Astrocyte of the spinal cord (primary cell): ENCODE data around the gene ISG20L2.

Source experiments
- DNase-seq: peaks from one replicate; pipeline ENCODE4 v3.0.0; 2011; ENCODE audit warnings: low read depth, low spot score
- H3K4me3 ChIP-seq: 2 replicates; pipeline ENCODE4 v1.5.1; 2011; ENCODE audit warnings: low read depth, mild to moderate bottlenecking, low read length, moderate library complexity
- in situ Hi-C: cut with HindIII; loops from 2 replicates; pipeline ENCODE4 v1.10.0; 2017; ENCODE audit warnings: low sequenced_read_pairs
- TF ChIP-seq, protein P1 (sequence below): IDR thresholded peaks from 2 replicates; pipeline ENCODE4 v1.5.1; 2012; ENCODE audit warnings: low read depth, mild to moderate bottlenecking, low read length, inconsistent platforms

The ISG20L2 gene

DNA sequence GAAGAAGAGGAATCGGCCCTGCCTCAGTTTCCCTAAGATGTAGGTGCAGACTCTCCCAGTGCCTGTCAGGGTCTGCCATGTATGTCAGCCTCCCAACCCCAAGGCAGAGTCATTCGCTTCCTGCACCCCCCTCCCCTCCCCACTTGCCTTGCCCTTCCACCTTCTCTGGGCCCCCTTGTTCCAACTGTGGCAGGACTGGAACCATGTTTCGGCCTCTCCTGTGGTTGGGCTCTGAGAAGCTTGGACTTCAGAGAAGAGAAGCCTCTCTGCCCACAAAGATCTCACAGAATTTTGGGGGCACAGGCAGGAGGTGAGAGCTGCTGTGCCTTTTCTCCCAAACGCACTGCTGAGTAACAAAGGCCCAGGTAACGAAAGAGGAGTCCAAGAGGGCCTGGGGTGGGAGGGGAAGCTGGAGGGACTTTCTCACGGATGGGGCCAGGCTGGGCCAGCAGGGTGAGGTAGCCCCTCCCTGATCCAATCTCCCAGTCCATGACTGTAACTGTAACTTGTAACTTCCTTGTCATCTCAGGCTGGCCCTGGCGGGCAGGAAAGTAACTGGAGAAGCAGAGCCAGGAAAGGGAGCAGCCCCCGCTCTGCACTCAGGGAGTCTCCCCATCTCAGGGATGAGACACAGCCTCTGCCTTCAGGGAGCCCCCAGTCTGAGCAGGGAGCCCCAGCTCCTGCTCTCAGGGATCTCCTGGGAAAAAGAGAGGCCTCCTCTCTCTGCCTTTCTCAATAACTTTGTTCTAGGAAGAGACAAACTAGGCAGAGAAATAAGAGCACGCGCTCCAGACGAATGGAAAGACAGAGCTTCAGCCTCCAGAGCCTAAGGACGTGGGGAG is 34.5 kb downstream of the ISG20L2 start:
- TF ChIP-seq, protein P1, sequence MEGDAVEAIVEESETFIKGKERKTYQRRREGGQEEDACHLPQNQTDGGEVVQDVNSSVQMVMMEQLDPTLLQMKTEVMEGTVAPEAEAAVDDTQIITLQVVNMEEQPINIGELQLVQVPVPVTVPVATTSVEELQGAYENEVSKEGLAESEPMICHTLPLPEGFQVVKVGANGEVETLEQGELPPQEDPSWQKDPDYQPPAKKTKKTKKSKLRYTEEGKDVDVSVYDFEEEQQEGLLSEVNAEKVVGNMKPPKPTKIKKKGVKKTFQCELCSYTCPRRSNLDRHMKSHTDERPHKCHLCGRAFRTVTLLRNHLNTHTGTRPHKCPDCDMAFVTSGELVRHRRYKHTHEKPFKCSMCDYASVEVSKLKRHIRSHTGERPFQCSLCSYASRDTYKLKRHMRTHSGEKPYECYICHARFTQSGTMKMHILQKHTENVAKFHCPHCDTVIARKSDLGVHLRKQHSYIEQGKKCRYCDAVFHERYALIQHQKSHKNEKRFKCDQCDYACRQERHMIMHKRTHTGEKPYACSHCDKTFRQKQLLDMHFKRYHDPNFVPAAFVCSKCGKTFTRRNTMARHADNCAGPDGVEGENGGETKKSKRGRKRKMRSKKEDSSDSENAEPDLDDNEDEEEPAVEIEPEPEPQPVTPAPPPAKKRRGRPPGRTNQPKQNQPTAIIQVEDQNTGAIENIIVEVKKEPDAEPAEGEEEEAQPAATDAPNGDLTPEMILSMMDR = no peak
- H3K4me3 ChIP-seq = no peak overlapping the region
- in situ Hi-C loops = no loop called here
- DNase-seq = no peak

DNA sequence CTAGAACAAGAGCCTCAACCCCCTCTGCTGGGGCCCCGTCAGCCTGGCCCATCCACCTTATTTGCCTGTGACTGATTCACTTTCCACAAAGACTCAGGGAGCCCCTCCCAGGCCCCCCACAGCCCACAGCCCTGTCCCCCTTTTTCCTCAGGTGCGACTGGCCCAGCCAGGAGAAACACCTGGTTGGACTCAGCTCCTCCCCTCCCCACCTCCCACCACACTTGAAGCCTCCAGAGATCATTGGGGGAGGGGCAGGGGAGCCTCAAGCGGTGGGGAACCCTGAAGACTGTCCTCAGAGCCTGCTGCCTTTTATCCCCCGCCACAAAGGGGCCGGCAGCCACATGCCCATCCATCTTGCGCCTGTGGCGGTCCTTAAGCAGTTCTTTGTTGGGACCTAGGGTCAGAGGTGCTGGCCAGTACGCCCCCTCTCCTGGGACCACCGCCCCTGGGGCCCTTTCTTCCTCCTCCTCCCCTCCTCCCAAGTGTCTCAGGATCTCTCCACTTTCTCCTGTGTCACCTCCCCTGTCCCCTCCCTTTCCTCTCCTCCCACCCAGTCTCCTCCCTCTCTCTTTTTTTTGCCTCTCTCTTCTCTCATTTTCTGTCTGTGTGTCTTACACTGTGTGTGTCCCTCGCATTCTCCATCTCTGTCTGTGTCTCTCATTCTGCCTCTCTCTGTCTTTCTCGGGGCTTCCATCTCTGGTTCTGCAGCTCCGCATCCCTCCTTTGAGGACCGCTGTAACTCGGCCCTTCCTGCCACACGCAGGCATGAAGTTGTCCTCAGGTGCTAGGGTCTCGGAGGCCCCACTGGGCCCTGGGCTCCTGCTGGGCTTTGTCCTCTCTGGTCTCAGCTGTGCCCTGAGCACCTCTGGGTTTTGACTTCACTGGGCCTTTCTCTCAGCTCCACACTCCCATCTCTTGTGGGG is 35.4 kb downstream of the ISG20L2 start:
- no peak overlapping the region for H3K4me3 ChIP-seq
- TF ChIP-seq, protein P1 = no peak
- in situ Hi-C loops = no loop called here
- DNase-seq = peak; percentile 22

DNA sequence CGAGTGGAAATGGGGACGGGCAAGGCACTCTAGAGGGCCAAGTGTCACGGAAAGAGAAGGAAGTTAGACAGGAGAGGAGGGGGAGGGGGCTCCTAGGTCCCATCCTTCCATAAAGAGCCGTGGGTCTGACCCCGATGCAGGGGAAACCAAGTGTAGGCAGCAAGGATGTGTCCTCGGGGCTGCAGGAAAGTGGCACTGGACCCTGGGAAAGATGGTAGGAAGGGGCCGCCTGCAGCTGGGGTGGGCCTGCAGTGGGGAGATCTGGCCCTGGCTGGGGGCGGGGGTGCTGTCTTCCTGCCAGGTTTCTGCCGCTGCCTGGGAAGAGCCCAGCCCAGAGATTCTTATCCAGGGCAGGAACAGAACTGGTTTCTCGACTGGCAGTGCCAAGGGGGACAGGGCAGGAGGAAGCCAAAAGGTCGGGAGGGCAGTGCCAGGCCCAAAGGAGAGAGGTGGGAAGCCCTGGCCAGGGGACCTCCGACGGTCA is 36.1 kb downstream of the ISG20L2 start:
- no peak for DNase-seq
- H3K4me3 ChIP-seq = no peak overlapping the region
- TF ChIP-seq, protein P1 = no peak
- in situ Hi-C loops = no loop called here

DNA sequence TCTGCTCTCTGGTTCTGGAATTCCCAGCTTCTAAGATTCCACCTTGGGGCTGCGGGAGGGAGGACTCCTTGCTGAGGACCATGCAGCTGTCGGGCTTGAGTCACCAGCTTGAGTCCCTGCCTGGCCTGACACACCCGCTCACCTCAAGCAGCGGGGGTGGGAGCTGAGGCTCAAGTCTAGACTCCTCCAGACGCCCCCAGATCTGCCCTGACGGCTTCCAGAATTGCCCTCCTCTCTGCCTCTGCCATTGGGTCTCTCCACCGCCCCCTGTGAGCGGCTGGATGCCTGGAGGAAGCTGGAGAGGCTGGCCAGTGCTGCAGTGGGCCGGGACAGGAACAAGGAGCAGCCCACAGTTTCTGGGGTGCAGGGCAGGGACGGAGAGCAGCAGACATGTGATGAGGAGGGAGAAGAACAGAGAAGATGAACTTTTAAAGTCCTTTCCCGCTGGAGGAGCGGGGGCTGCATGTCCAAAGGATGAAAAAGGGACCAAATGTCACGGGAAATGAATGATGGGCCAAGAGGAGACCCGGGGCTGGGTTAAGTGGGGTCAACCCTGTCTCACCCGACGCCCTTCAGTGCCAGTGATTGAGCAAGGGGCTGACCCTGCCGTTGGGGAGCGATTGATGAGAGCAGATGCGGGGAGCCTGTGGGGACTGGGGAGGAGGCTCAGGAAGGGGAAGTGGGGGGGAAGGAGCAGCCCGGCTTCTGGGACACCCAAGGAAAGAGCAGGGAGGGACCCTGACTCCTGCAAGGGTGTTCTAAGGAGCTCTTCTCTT is 36.7 kb downstream of the ISG20L2 start:
- TF ChIP-seq, protein P1 = peak; percentile 27
- in situ Hi-C loops = no loop called here
- DNase-seq = peak; percentile 31
- H3K4me3 ChIP-seq = no peak overlapping the region

DNA sequence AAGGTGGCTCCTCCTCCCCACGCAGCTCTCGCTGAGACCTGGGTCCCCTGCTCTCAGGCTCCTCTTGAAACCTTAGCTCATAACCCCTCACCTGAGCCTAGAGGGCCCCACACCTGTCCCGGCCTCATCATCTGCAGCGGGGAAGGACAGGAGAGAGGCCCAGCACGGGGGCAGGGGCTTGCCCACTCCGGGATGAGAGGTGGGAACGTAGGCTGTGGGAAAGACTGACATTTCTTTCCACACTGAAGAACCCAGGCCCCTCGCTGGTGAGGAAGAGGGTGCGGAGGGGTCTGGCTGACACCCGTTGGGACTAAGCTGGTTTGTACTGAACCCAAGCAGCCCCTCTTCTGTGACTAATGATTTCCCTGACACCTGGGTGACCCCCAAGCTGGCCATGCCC is 37.4 kb downstream of the ISG20L2 start:
- H3K4me3 ChIP-seq = no peak overlapping the region
- in situ Hi-C loops = no loop called here
- TF ChIP-seq, protein P1 = no peak
- DNase-seq = no peak

DNA sequence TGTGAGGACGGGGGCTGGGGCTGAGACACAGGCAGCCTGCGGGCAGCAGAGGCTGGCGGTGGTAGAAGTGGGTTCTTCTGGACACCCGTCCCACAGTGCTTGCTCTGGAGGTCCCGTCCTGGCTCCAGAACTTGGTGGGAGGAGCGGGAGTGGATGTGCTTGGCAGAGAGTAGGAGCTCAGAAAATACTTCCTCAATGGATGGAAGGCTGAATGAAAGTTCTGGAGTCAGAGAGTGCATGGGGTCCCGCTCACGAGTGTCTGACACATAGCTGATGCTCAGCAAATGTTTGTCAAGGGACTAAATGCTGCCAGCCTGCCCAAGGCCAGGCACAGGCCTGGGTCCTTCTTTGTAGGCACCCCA is 37.9 kb downstream of the ISG20L2 start:
- no peak for DNase-seq
- no peak overlapping the region for H3K4me3 ChIP-seq
- TF ChIP-seq, protein P1 = no peak
- in situ Hi-C loops = no loop called here
